Loucy (cell line): ENCODE results near the gene CLSTN2.

Experiments used
- CTCF ChIP-seq: fragments of 200-600 bp; sonication (generic); conservative IDR thresholded peaks from 2 replicates; pipeline ENCODE4 v1.5.1; 2014; ENCODE audit warnings: mild to moderate bottlenecking, antibody characterized with exemption, low read length
- EZH2phosphoT487 ChIP-seq: fragments of 200-600 bp; IDR thresholded peaks from 2 replicates; pipeline ENCODE4 v1.6.1; 2018; ENCODE audit warnings: antibody characterized with exemption, mild to moderate bottlenecking, moderate library complexity, borderline replicate concordance

- TF ChIP-seq CTCF: no peak
- TF ChIP-seq EZH2phosphoT487: no peak
Observed at GRCh38 chr3:140424726-140425125, 489.7 kb downstream of the CLSTN2 start.
